Measurements from ENCODE around the gene SNRNP25.

The SNRNP25 gene

GRCh38 chr16:104928-105327 is 51.3 kb downstream of the SNRNP25 start:
- no peak for DNase-seq

DNA sequence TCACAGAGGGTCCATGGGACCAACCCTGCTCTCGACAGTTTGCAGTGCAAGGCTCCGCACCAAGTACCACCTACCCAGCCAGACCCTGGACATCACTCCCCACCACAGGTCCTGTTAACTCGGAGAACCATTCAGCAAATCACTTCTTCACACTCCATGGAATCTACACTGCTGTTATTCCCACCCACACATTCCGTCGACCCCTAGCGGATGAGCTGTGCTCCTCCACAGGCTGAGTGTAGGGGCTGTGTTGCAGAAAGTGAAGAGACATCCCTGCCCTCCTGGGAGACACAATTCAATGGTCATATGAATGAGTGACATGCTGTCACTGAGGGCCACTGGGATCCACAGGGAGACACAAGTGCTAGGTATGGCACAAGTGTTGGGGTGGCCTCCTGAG is 51.9 kb downstream of the SNRNP25 start:
- DNase-seq, result no peak

- peak; percentile 75 for DNase-seq
These were observed 53.1 kb downstream of the SNRNP25 start for GRCh38 chr16:106623-107324.

Measured in CD4-positive, alpha-beta T cell treated with Interleukin-17A for 1 hour (primary cell).